Measurements from ENCODE around the gene PILRA.
"Not testable (repeated sequence)": the region's sequence is repeated elsewhere in the genome, so short reads cannot be mapped to it uniquely, and the experiment has no call there.

Gene PILRA

DNA sequence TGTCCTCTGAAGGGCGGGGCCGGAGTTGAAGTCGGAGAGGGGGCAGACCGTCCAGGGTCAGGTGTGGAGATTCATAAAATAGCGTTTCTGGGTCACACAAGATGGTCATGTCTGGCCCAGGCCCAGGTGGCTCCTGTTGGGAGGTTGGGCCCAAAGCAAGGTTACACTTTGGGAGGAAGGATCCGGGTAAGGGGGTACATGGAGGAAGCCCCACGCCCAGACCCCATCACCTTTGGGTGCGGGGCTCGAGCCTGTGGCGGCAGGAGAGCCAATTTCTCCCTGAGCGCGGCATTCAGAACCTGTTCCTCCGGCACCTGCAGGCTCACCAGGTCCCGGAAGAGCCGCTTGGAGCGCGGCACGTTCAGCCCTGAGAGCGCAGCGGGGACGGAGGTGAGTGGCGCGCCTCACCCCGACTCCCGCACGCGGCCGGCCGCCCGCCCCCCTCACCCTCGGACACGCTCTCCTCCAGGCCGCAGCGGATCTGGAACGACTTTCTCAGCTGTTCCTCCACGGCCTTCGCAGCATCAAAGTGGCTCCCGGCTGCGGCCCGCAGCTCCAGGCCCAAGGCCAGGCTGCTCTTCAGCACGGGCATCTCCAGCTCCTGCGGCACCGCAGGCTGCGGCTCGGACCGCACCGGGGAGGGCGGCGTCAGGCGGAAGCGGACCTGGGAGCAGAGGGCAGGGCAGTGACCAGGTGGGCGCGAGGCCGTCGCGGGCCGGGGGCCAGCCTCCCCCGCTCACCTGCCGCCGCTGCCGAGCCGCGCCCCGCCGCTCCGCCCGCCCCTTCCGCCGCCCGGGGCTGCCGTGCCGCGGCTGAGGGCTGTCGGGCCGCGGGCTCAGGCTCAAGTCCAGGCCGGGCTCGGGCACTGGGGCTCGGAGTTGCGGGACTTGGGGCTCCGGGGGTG lies 62.4 kb downstream of the PILRA start:
- peak; percentile 35 to 40 for DNase-seq

- no peak for DNase-seq
Measured at GRCh38 chr7:100437150-100438100, 64.1 kb downstream of the PILRA start.

DNA sequence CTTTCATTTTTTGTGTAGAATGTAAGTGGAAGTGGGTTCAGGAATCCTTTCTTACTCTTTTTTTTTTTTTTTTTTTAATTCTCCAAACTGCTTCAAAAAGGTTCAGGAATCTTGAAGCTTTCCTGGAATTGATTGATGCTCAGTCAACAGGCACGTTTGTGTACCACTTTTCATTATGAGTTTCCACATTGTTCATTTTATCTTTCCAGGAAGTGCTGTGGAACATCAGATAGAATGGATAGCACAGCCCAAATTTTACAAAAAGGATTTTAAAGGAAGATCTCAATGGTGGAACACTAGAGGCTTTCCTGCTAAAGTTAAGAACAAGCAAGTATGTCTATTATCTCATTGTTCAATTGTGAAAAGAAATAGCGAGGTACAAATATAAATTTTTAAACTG lies 64.9 kb downstream of the PILRA start:
- DNase-seq, result no peak

GRCh38 chr7:100438731-100439130 lies 65.4 kb downstream of the PILRA start:
- DNase-seq, result not testable (repeated sequence)

GRCh38 chr7:100439244-100439643 lies 66.0 kb downstream of the PILRA start:
- not testable (repeated sequence) for DNase-seq

DNA sequence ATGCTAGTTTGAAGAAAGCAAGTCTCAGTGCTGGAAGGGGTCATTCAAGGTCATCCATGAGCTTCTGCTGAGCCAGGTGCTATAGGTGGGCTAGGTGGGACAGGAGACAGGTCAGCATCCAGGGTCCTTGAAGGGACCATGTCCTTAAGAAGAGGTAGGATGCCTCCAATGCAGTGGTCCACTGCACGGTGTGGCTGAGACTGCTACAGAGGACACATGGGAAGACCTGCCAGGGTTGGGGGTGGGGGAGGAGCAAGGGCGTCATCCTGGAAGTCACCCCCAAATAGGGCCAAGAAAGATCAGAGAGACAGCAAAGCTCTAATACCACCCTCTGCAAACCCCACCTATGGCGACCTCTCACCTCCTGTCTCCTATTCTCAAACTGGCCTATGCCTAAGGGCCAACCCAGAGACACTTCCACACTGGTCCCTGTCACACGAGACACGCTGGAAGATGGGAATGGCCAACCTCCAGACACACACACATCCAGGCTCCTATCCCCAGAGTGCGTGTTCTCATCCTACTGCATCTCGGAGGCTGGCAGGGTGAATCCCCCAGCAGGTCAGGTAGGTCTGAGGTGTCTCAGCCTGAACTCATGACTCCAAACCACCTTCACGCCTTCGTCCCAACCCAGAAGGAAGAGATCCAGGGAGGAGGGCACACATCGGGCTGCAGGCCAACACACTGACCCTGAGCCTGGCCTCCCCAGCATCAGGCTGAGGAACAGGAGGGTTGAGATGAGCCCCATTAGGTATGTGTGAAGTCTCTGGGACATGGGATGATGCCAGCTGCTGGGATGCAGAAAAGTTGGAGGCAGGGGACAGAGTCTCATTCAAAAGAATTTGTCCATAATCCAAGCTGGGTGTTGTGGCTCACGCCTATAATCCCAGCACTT lies 68.6 kb downstream of the PILRA start:
- no peak for DNase-seq

GRCh38 chr7:100443096-100443840 lies 70.0 kb downstream of the PILRA start:
- no peak for DNase-seq

- DNase-seq, result no peak
Measured at GRCh38 chr7:100444311-100445278, 71.3 kb downstream of the PILRA start.

DNA sequence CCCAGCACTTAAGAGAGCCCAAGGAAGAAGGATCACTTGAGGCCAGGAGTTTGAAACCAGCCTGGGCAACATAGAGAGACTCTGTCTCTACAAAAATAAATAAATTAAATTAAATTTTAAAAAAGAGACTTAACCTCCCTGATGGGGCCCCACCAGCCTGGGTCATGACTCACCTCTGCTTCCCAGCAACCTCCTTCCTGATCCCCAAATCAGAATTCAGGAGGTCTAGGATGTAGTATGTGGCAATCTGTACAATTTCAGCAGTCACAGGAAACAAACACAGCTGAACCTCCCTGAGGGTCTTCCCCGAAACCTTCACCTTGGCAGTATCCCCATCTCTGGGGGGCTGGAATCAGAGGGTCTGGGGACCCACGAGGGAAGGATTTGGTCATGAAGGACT lies 72.8 kb downstream of the PILRA start:
- no peak for DNase-seq

GRCh38 chr7:100447363-100447762 lies 74.1 kb downstream of the PILRA start:
- DNase-seq, result not testable (repeated sequence)

DNA sequence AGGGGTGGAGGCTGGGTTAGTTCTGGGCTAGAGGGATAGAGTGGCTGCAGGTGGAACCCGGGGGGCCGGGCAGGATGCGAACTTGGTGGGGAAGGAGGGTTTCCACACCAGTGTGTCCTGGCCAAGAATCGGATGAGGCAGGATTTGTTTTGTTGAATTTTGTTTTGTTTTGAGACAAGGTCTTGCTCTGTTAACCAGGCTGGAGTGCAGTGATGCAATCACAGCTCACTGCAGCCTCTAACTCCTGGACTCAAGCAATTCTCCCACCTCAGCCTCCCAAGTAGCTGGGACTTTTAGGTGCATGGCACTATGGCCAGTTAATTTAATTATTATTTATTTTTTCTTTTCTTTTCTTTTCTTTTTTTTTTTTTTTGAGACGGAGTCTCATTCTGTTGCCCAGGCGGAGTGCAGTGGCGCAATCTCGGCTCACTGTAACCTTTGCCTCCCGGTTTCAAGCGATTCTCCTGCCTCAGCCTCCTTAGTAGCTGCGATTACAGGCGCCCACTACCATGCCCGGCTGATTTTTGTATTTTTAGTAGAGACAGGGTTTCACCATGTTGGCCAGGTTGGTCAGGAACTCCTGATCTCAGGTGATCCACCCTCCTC lies 76.0 kb downstream of the PILRA start:
- DNase-seq, result no peak

Data from stimulated activated CD4-positive, alpha-beta T cell treated with anti-CD3 and anti-CD28 coated beads, Interleukin-2, amount 100 ng/mL, for 48 hours (primary cell).